ENCODE measurements around the gene KRT84.
"Not testable (repeated sequence)": the region's sequence is repeated elsewhere in the genome, so short reads cannot be mapped to it uniquely, and the experiment has no call there.

Gene KRT84

DNA sequence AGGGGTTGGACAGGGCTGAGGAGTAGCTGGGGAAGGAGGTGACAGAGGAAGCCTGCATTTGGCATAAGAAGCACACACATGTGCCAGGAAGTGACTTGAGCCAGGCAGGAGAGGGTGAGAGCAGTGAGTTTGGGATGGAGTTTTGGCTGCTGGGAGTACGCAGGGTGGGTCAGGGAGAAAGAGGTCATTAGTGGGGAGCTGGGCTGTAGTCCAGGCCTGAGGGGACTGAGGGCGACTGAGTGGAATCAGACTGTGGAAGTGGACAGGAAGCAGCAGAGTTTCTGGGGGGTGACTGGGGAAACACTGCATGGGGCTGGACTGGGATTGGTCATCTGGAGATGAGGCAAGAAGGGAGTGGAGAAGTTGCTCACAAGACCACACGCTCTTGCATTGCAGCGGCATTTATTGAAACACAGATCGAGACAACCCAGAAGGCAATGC, 25.8 kb downstream of the KRT84 start:
- DNase-seq (ENCODE audit: low read depth), result peak; percentile 23

DNA sequence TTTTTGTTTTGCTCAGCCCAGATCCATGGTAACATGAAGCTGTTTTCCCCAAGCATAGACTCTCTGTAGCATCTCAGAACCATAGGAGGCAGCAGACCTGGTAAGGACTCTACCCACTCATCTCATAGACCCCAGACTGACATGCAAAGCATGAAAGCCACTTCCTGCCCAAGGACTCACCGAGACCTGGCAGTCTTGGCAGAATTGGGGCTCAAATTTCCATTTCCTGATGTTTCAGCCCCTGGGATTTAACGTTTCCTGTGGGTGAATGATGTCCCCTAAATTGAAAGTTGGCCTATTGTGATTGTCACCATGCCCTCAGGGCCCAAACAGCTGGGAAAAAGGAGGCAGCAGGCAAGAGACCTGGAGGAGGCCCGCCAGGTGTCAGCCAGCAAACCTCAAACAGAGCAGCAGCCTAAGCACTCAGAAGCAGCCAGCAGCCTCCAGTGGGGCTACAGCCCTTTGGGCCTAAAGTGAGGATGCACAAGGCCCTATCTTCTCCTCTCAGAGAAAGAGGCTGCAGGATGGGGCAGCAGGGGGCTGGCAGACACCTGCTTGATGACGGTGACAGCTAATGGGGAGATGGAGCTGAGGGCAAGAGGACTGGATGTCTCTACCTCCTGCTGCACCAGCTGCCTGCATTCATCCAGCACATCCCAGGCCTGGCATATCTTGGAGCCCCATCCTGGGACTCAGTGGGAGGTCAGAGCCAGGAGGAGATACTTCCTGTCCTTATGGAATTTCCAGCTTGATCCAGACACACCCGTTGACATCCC, 26.7 kb downstream of the KRT84 start:
- DNase-seq (ENCODE audit: low read depth), result no peak

- no peak for DNase-seq (ENCODE audit: low read depth)
Measured at GRCh38 chr12:52356762-52357580, 28.5 kb downstream of the KRT84 start.

DNA sequence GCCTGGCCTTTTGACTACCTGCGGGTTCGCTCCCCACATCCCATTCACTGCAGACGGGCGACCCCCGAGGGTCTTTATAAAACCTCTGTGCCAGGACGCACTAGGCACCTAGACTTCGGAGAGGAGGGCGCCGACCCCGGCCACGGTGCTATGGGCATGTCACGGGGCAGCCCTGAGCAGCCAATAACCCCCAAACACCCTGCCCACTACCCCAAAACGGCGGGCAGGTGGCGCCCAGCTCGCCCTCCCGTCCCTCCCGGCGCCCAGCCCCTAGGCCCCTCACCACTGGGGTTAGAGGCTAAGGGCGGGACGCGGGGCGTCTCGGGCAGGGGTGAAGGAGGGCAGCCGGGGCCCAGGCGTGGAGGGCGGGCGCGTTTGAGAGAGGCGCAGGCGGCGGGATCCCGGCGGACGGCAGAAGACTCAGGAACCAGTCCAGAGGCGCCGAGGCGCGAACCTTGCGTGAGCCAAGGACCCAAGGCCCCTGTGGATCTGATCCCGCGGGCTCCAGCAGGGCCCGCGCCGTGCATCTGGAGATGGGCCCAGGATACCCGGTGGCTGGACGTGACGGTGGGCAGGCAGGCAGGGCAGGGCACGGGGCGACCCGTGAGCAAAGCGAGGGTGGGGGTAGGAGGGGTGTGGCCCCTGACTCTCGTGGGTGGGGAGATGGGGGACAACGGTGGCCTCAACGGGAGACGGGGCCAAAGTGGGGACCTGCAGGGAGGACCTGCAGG, 29.3 kb downstream of the KRT84 start:
- DNase-seq (ENCODE audit: low read depth), result no peak

DNA sequence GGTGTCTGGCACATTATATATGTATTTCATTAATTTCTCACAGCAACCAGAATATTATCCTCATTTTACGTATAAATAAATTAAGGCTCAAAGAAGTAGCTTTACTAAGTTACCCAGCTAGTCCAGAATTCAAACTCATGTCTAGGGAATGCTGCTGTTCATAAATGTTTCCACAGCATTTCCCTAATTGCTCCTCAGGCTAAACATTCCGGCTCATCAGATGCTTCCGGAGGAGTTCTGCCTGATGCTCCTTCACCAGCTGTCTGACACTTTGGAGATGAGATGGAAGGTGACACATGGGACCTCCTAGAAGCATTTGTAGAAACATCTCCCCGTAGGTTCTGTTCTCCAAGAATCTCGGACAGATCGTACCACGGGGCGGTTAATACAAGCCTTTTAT, 30.3 kb downstream of the KRT84 start:
- no peak for DNase-seq (ENCODE audit: low read depth)

DNA sequence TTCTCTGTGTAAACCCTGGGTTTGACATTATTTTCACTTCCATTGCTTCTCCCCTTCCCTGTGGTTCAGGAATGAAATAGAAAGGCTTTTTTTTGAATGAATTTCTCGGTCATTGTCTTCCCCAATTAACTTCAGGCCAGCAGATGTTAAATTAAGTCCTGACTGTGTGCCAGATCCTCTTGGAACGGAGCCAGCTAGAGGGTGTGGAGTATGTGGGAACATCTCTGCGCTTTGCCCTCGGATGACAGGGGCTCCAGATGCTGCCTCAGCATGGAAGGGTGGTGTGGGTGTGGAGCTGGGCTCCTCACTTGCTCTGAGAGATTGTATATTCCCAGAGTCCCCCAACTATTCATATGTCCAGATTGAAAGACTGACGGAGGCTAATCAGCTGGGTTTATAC, 31.3 kb downstream of the KRT84 start:
- no peak for DNase-seq (ENCODE audit: low read depth)

DNA sequence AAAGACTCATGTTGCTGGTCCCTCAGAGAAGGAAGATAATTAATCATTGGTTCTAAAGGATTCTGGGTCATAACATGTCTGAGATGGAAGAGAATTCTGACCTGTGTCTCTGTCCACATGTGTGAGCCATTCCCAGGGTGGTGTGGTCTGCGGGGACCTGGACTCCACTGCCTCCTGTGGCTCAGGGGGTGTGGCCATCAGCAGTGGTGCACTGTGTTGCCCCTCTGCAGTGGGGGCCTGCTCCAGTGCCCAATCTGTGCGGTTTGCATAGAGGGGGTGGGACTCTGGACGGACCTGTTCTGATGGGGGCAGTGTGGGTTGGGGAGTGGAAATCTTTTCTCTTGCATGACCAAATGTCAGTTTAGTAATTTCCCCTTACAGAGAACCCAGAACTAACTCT, 31.7 kb downstream of the KRT84 start:
- DNase-seq (ENCODE audit: low read depth), result no peak

GRCh38 chr12:52352951-52353350, 32.5 kb downstream of the KRT84 start:
- DNase-seq (ENCODE audit: low read depth), result no peak

- no peak for DNase-seq (ENCODE audit: low read depth)
Measured at GRCh38 chr12:52351196-52352059, 34.0 kb downstream of the KRT84 start.

DNA sequence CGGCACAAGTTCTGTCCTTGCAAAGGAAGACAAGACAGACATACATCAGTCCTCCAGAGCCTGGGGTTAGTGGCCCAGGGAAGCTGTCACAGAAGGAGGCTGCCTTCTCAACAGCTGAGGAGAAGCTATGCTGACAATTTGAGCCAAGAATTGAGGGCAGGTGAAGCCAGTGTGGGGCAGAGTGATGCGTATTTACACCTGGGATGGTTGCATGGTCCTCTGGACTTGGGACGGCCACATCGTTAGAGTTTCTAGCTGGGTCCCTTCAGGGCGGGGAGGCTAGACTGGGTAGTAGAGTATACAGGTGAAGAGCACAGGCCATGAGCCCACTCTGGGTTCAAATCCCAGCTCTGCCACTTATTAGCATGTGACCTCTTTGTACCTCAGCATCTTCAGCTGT, 34.7 kb downstream of the KRT84 start:
- no peak for DNase-seq (ENCODE audit: low read depth)

- DNase-seq (ENCODE audit: low read depth), result no peak
Measured at GRCh38 chr12:52350021-52350620, 35.3 kb downstream of the KRT84 start.

DNA sequence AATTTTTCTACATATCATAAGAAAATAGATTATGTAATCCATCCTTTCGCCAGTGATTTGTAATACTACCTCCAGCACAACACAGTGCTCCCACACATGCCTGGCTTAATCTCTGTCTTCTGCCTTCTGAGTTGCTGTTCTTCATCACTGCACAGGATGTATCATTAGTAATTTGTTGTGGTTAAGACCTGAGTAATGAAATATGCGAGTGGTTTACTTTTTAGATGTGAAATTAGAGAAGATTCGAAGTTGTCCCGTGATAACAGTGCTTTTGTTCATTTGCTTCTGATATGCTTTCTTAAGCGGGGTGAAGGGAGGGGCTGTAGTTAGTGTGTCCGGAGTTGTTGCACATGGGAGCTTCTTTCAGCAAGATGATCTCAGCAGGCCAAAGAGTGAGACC, 36.3 kb downstream of the KRT84 start:
- DNase-seq (ENCODE audit: low read depth), result peak; percentile 98

DNA sequence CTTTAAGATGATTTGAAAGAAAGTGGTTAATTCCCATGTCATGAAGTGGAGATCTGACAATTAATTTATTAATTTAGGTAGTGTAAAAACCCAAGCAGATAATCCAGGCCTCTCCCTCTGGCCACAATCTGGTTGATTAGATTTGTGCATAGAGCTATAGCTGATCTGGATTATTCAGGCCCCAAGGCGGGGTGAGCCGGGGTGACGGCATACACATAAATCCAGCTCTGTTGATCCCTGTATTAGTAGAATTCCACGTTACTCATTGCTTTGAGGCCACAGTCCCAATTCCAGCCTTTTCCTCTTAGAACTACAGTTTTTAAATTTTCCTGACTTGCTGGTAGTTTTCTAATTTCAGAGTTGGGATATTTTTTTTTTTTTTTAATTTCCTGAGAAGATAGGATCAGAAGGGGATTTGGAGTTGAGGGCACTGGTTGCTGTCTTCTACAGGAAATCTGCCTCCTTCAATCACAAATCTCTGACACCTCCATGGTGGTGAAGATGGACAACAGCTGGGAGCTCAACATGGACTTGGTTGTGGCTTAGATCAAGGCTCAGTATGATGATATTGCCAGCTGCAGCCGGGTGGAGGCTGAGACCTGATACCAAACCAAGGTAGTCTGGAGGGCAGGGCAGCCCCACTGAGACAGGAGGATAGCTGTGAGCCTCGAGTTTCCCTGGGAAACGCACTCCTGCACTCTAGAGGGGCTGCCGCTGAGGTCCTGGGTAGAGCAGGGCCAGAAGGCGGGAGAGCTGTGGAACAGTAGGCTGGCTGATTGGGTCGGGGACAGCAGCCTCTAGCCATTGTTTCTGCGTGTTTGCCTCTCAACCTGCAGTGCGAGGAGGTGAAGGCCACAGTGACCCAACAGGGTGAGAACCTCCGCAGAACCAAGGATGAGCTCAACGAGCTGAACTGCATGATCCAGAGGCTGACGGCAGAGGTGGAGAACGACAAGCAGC, 37.6 kb downstream of the KRT84 start:
- peak; percentile 80 for DNase-seq (ENCODE audit: low read depth)

GRCh38 chr12:52347016-52347415, 38.4 kb downstream of the KRT84 start:
- no peak for DNase-seq (ENCODE audit: low read depth)

DNA sequence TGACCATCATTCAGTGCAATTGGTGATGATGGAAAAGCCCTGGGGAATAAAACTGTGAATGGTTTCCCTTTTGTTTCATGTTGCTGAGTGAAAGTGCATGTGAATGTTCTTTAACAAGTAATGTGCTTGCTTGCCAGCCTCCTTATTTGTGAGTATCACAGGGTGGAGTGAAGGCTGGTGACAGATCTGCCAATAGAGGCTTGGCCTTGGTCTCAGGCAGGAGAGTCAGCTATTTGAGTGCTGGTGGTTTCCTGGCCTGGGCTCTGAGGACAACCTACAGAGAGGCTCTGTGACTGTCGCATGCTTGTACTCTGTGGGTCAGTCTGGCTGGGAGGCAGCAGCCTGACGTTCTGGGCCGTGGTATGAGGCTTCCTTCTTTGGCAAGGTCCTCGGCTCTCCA, 38.9 kb downstream of the KRT84 start:
- no peak for DNase-seq (ENCODE audit: low read depth)

DNA sequence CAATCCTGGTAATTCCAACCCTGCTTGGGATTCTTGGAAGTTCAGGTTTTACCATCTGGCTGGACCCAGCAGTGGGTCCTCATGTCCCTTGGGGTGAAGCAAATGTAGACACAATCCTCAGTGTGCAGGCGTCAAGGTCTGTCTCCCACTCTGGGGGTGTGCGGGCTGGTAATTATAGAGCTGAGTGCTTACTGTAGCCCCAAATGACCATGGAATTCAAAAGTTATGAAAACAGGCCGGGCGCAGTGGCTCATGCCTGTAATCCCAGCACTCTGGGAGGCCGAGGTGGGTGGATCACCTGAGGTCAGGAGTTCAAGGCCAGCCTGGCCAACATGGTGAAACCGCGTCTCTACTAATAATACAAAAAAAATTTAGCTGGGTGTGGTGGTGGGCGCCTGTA, 40.4 kb downstream of the KRT84 start:
- DNase-seq (ENCODE audit: low read depth), result not testable (repeated sequence)

GRCh38 chr12:52344111-52344510, 41.3 kb downstream of the KRT84 start:
- DNase-seq (ENCODE audit: low read depth), result no peak

GRCh38 chr12:52343550-52343949, 41.9 kb downstream of the KRT84 start:
- no peak for DNase-seq (ENCODE audit: low read depth)

DNA sequence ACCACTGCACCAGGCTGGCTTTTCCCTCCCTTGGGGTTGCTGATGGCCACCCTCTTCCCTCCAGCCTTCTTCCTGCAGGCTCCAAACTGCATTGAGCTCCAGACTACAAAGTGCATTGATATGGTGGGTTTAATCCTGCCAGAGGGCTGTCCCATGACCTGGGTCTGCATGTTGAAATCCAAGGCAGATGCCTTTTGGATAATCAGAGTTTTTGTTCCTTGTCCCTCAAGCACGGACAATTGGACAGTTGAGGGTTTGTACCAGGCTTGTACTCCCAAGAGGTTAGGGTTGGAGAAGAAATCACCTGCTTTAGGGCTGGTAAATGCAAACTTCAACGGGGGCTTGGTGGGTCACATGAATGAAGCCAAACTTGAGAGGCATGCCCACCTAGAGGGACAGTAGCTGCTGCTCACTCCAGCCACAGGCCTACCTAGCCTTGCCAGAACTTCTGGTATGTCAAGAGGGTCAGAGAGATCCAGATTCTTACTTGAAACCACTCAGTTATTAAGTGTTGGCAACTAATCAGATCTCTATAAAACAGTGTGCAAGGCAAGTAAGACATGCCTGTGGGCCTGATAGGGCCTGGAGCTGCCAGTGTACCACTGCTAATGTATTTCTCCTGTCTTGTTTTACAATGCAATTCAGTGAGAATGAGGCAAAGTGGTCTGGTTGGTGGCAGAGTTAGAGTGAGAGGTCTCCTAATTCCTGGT, 42.5 kb downstream of the KRT84 start:
- no peak for DNase-seq (ENCODE audit: low read depth)

All from amniotic epithelial cell (primary cell).